NCI-H69 (cell line): ENCODE results near the gene ELAVL1.
"Not testable (repeated sequence)": the region's sequence is repeated elsewhere in the genome, so short reads cannot be mapped to it uniquely, and the experiment has no call there.

ENCODE experiments used
- DNase-seq: peaks from one replicate; lab custom pipeline; 2025; lab: John Stamatoyannopoulos, UW

The ELAVL1 gene

DNA sequence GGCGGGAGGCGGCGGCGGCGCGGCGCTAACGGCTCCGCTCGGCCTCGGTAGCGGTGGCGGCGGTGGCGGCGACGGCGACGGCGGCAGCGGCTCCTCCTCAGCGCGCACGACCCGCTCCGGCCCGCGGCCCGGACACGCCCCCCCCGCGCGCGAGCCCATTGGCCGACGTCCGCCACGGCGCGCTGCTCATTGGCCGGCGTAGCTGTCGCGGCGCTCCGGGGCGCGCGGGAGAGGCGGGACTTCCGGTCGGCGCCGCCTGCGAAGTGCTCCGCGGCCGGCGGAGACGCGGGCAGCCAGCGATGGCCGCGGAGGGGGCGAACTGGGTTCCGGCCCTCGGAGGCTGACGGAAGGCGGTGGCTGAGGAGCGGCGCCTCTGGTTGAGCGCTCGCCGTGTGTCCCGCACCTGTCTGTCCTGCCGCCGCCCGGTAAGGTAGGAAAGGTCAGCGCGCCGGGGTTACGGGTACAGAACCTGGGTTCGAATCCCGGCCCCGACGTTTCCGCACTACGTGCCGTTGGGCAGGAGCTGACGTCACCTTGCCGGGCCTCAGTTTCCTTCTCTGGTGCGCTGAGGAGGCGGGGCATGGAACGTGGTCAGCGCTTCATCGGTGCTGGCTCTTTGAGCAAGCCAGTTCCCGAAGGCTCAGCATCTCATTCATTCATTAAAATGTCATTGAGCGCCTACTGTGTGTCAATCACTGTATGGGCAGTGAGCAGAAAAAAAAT is at the start of gene ELAVL1:
ELAVL1 (minus strand) TSS at position 108 of the 723 bp plus-strand sequence. CDS start 13,826 bp downstream, outside the sequence.
- peak; percentile 97 for DNase-seq

DNA sequence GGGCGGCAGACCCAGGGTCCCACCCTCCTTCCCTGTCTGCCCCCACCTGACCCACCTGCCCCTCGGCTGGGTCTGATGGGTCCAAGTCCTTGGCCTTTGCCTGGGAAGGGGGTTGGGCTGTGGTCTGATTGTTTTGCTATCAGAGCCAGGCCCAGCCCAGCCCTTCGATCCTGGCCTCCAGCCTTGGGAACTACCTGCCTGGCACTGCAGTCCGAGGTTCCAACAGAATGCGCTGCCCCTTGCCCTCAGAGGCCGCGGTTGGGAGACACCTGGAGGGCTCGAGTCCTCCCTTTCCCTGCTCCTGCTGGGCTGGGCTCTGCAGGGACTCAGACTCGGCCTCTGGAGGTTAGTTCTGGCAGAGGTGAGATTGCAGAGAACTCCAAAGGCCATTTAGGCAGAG is 48.7 kb upstream of the ELAVL1 start:
- no peak for DNase-seq

DNA sequence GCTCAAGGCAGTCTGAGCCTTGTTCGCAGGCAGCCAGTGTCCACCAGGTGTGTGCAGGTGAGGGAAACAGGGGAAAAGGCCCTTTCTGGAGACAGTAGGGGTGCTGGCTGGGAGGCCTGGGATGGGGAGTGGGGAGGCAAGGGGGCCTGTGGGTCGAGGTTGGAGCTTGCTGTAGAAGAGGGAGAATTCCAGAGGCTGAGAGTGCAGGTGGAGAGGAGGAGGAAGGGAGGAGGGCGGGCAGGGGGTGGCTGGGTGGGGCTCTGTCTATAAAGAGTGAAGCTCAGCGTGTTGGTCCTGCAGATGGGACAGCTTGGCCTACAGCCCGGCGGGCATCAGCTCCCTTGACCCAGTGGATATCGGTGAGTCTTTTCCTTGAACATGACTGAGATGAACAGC is 47.0 kb upstream of the ELAVL1 start, which contains the start of gene CCL25:
CCL25 (plus strand) TSS at position 297 of the 396 bp plus-strand sequence. CDS start 290 bp downstream, outside the sequence.
- DNase-seq, result no peak

DNA sequence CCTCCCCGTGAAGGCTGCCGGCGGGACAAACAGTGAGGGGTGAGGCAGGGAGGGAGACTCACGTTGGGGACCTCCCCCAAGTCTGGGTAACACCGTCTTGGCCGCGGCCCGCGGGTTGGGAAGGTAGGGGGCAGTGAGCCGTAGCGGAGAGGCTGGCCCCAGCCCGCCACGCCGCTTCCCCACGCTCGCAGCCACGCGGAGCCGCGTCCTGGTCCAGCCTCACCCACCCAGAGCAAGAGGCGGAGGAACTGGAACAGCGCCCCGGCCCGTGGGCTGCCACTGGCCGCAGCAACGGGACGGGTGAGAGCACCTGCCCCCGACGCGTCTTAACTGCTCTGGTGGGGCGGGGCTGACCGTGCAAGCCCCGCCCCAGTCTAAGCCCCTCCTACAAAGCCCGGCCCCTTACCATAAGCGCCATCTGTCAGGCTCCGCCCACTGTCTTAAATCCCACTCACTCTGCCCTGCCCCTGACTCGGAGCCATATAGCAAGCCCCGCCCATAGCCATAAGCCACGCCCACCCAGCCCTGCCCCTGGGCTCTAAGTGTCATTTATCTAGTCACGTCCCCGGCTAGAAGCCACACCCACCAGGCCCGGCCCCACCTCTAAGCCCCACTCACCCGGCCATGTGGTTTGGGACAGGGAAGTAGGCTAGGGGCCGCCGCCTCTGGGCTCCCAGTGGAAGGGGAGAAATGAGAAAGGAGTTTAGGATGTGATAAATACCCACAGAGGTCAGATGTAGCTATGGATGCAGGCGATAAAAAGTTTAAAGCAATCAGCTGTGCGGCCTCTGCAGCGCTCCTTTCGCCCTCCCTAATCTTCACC is 45.0 kb upstream of the ELAVL1 start:
- DNase-seq, result peak; percentile 81

DNA sequence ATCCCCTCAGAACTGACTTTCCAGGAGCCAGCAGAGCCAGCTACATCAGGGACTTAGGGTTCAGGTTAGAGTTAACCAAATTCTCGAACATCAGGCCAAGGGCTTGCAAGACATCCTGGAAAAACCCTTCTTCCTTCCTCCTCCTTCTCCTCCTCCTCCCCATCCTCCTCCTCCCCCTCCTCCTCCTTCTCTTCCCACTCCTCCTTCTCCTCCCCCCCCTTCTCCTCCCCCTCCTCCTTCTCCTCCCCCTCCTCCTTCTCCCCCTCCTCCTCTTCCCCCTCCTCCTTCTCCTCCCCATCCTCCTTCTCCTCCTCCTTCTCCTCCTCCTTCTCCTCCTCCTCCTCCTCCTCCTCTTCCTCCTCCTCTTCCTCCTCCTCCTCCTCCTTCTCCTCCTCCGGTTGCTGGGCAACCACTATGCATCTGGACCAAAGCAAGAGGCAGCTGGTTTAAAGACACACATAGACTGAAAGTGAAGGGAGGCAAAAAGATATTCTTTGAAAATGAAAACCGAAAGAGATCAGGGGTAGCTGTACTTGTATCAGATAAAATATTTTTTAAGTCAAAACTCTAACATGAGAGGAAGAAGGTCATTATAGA is 41.2 kb upstream of the ELAVL1 start:
- no peak for DNase-seq

DNA sequence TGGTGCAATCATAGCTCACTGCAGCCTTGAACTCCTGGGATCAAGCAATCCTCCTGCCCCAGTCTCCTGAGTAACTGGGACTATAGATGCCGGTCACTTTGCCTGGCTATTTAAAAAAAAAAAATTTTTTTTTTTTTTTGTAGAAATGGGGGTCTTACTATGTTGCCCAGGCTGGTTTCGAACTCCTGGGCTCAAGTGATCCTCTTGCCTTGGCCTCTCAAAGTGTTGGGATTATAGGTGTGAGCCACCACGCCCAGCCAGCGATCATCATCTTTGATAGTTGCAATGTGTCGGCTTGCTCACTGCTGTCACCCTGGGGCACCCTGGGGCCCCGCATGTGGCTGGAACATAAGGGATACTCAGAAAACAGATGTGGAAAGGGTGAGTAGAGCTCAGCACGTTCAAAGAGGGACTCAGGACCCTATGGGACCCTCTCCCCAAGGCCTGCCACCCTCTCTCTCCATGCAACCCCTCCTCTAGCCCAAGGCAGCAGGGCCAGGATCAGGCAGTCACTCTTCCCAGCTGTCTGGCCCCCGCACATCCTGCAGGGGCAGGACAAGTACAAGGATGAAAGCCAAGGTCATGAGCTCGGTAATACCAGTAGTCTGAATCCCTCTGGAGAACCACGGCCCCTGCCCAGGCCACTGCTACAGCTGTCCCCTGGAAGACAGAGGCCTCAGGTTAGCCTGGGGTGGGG is 40.6 kb upstream of the ELAVL1 start:
- DNase-seq, result no peak

DNA sequence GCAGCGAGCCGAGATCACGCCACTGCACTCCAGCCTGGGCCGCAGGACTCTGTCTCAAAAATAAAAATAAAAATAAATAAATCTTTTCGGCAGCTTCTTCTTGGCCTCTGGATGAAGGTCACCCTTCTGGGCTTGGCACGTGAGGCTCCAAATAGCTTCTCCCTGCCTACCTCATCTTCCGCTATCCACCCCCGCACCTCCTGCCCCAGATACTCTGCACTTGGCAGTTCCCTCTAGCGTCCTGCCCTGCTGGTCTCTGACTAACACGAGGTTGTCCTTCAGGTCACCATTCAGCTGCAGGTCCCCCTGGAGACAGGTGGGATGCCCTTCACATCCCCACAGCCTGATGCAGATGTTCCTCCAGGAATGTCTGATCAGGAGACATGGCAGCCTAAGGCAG is 38.6 kb upstream of the ELAVL1 start:
- no peak for DNase-seq

DNA sequence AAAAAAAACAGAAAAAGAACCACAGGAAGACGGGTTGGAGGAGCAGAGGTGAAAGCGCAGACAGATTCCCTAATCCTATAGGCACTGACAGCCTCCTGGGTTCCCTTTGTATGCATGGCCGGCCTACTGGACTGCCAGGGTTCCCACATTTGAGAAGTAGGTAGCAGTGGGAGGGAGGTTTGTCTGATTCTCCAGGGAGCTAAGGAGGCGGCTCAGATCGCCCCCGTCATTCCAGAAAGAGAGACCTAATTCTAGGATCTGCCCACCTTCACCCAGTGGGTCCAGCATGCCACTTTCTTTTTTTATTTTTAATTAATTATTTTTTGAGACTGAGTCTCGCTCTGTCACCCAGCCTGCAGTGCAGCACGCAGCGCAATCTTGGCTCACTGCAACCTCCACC is 37.5 kb upstream of the ELAVL1 start:
- DNase-seq, result no peak

DNA sequence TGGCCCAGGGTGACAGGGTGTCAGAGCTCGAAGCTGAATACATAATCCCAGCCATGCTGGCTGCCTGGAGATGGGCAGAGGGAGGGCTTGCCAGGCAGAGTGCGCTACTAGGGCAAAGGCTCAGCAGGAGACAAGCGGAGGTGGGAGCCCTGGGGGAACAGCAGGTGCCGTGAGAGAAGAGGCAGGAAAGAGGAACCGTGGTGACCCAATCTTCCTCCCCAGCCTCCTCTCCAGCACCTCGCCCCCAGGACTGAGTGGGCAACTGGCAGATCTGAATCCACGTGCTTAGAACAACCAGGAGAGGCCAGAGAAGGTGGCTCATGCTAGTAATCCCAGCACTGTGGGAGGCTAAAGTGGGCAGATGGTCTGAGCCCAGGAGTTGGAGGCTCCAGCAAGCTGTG is 36.1 kb upstream of the ELAVL1 start:
- peak; percentile 60 for DNase-seq

DNA sequence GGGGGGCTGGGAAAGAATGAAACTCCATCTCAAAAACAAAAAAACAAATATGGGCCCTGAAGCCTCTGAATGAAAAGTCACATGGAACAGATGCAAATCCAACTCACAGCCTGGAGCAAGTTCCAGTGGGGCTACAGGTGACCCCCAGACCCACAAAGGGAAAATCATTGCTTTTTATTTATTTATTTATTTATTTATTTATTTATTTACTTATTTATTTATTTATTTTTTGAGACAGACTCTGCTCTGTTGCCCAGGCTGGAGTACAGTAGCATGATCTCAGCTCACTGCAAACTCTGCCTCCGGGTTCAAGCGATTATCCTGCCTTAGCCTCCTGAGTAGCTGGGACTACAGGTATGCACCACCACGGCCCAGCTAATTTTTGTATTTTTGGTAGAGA is 33.8 kb upstream of the ELAVL1 start:
- DNase-seq, result no peak

DNA sequence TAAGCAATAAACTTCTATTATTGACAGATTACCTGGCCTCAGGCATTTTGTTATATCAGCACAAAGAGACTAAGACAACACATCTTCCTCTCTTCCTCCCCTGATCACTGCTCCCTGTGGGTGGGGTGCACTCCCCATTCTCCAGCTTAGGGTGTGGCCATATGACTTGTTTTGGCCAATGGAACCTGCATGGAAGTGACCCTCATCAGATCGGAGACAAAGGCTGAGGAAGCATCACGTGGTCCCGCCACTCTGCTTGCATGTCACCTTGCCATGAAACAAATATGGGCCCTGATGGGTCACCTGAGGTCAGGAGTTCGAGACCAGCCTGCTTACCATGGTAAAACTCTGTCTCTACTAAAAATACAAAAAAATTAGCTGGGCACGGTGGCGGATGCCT is 33.4 kb upstream of the ELAVL1 start:
- no peak for DNase-seq

DNA sequence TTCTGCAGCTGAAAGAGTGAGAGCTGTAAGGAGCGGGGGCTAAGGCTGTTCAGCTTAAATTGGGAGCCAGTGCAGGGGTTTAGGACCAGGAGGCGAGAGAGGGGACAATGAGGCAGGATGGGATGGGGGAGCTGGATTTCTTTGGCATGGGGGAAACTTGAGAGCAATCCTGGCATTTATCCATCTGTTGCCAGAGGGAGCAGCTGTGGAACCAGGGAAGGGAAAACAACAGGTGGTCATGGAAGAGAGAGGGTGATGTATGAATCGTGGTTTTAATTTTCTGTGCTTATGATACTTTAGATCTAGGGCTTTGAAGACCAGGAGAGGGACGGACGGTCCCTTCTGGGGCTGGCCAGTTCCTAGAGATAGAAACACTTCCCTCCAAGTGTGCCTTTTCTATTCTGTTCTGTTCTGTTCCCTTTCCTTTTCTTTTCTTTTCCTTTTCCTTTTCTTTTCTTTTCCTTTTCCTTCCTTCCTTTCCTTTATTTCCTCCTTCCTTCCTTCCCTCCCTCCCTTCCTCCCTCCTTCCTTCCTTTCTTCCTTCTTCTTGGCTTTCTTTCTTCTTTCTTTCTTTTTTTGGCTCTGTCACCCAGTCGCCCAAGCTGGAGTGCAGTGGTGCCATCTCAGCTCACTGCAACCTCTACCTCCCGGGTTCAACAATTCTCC is 31.1 kb upstream of the ELAVL1 start:
- DNase-seq, result peak; percentile 84

DNA sequence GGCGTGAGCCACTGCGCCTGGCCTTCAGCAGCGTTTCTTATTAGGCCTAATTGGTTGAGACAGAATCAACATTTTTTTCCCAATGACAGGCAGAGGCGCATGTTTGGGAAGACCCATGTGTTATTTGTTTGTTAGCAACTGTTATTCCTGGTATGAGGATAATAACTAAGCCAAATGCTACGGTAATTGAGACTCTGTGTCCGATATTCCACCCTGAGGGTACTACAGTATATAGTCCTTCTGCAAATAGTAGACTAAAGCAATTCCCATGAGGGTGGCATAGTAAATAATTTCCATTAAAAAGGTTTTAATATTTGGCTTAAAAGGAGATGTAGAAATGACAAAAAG is 28.7 kb upstream of the ELAVL1 start:
- DNase-seq, result no peak

DNA sequence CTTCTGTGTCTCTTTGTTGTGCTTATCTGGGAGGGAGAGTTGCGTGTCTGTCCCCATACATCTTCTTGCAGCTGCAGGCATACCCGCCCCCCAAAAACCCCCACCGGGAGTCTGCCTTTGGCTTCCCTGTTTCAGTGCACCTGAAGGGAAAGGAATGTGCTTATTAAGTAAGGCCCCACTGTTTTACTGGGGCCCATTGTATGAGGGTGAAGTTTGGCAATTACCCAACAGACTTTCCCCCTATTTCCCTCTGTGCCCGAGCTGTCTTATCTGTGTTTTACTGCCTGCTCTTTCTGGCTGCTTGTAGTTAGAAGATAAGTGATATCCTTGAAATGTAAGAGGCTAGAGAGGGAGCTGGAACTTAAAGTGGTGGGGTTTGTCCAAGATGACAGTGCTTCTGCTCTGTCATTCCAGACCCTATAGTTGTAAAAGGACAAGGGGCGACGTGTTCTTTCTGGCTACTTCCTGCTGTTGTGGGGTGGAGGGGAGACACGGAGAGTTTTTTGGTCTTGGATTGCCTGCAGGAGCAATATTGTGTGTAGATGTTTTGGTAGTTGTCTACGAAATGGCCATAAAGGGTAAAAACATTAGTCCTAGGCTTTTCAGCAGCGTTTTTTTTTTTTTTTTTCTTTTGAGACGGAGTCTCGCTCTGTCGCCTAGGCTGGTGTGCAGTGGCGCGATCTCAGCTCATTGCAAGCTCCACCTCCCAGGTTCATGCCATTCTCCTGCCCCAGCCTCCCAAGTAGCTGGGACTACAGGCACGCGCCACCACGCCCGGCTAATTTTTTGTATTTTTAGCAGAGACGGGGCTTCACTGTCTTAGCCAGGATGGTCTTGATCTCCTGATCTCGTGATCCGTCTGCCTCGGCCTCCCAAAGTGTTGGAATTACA is 28.1 kb upstream of the ELAVL1 start:
- DNase-seq, result not testable (repeated sequence)

DNA sequence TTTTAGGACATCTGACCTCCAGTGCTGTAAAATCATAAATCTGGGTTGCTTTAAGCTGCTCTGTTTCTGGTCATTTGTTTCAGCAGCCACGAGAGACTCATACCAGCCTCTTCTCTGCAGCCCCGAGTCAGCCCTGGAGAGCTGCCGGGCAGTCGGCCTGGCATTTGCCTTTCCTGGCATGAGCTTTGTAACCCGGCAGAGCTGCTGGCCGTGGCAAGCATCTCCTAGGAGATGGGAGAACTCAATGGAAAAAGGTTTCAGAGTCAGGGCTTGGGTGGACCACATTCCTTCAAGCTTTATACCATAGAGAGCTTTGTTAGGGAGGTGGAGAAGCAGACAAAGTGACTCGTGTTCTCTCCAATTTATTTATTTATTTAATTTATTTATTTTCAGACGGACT is 25.5 kb upstream of the ELAVL1 start:
- DNase-seq, result no peak

DNA sequence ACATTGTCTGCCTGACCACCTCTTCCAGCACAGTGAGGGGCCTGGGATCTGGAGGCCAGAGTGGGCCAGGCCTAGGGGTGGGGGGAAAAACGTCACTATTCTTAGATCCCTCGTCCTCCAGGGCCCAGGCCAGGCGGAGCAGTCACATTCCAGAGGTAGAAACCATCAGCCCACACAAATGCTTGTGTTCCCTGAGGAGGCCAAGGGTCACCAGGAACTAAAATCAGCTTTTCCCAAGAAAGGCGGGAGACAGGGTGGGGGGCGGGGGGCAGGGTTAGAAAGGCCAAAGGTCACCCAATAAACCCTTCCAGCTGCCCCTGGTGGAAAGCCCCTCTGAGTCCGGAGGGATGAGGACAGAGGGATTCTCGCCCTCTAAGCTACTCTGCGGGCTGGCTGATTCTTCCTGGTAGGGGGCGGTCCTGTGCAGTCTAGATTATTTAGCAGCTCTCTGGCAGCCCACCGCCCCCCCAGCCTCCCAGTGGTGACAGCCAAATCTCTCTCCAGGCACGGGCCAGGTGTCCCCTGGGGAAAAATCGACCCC is 23.6 kb upstream of the ELAVL1 start:
- no peak for DNase-seq

DNA sequence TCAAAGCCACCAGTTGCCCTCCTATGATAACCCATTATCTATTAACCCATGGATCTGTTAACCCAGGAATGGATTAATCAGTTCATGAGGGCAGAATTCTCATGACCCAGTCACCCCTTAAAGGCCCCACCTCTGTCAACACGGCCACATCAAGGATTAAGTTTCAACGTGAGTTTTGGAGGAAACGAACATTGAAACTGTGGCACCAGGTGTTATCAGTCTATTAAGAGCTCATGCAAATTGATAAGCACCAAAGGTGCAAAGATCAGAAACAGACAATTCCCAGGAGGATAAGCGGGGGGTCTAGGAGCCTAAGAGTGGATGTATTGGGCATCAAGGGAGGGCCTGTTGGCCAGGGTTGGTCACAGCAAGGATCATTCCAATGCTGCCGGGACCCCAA is 19.9 kb upstream of the ELAVL1 start:
- DNase-seq, result no peak

DNA sequence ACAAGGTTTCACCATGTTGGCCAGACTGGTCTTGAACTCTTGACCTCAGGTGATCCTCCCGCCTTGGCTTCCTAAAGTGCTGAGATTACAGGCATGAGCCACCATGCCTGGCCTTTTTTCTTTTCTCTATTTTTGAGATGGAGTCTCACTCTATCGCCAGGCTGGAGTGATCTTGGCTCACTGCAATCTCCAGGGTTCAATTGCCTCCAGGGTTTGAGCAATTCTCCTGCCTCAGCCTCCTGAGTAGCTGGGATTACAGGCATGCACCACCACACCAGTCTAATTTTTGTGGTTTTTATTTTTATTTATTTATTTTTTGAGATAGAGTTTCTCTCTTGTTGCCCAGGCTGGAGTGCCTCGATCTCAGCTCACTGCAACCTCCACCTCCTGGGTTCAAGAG is 18.8 kb upstream of the ELAVL1 start:
- DNase-seq, result not testable (repeated sequence)

DNA sequence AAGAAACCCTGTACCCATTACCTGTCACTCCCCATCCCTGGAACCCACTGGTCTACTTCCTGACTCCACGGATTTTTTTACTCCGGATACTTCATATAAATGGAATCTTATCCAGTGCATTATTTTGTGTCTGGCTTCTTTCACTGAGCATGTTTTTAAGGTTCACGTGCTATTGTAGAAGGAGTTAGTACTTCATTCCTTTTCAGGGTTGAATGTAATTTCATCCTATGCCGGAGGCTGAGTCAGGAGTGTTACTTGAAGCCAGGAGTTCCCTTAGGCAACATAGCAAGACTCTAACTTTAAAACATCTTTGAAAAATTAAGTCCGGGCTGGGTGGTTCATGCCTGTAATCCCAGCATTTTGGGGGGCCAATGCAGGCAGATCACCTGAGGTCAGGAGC is 17.9 kb upstream of the ELAVL1 start:
- DNase-seq, result no peak

DNA sequence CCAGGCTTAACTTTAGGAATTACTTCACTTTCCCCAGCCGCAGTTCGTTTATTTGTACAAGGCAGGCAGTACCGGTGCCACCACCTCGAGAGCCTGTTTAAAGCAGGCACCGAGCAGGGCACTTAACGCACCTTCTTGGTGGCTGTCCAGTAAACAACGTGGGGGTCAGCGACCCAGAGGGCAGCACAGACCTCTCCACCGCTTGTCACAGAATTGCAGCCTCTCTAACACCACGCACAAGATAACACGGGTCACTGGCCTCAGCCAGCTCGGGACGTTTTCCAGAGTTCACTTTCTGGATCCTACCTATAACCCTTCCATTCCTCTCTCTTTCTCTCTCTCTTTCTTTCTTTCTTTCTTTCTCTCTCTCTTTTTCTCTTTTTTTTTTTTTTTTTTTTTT is 16.8 kb upstream of the ELAVL1 start:
- DNase-seq, result no peak

DNA sequence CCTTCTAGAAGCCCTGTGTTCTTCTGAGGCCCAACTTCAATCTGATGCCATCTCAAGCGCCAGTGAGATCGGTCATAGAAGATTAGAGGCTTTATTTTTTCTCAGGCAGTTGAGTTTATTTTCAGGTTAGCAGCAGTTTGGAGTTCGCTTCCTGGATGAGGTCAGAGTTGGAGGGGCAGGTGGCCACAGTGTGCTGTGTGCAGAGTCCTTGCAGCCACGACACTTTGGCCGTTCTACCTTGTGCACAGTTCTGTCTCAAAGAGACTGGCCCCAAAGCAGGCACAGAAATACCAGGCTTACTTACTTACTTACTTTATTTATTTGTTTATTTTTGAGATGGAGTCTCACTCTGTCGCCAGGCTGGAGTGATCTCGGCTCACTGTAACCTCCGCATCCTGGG is 15.9 kb upstream of the ELAVL1 start:
- no peak for DNase-seq
